SK-N-MC (cell line): ENCODE data around the gene PPFIA4.

Experiments
- DNase-seq: peaks from one replicate; pipeline ENCODE4 v3.0.0-alpha.2; 2011; ENCODE audit warnings: low read depth, low spot score
- H3K27ac ChIP-seq: fragments of 200-600 bp; sonication (generic); 2 replicates; pipeline ENCODE4 v1.5.1; 2016; ENCODE audit warnings: mixed run types
- H3K36me3 ChIP-seq: fragments of 200-600 bp; sonication (generic); 2 replicates; pipeline ENCODE4 v1.6.1; 2017; ENCODE audit warnings: antibody characterized with exemption, low read length, mixed read lengths; ENCODE audit not compliant: insufficient read depth
- H3K4me3 ChIP-seq: fragments of 200-600 bp; sonication (generic); 2 replicates; pipeline ENCODE4 v1.5.1; 2016
- H3K9ac ChIP-seq: fragments of 200-600 bp; sonication (generic); 2 replicates; pipeline ENCODE4 v1.8.0; 2017; ENCODE audit warnings: mixed run types, mixed read lengths; ENCODE audit not compliant: insufficient read length
- H3K9me3 ChIP-seq: fragments of 200-600 bp; sonication (generic); 2 replicates; pipeline ENCODE4 v1.6.1; 2017; ENCODE audit warnings: low read depth, mild to moderate bottlenecking, antibody characterized with exemption, low read length, moderate library complexity, mixed read lengths
- EZH2 ChIP-seq: fragments of 200-600 bp; sonication (generic); IDR thresholded peaks from one replicate; pipeline ENCODE4 v1.6.1; 2017; ENCODE audit warnings: antibody characterized with exemption
- FOXP2 ChIP-seq: optimal IDR thresholded peaks from 2 replicates; pipeline ENCODE3; 2011; ENCODE audit warnings: mild to moderate bottlenecking, moderate library complexity; ENCODE audit not compliant: insufficient read depth; ENCODE audit errors: extremely low read length, control extremely low read depth
- POLR2AphosphoS5 ChIP-seq: IDR thresholded peaks from 2 replicates; pipeline ENCODE4 v1.6.1; 2012; ENCODE audit warnings: mild to moderate bottlenecking, low read depth, low read length, borderline replicate concordance

Gene PPFIA4

DNA sequence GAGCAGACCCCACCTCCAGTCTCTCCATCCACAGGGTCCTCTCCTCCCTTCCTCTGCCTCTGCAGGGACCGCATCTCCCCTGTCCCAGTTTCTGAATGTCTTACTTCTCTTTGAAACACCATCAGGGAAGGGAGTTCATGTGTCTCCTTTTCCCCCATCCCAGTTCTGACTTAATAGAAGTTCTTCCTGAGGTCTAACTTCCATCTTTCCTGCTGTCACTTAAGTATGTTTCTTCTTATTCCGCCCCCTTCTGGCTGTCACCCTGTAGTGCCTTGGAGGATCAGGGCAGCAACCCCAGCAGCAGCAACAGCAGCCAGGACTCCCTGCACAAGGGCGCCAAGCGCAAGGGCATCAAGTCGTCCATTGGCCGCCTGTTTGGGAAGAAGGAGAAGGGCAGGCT lies 30.2 kb downstream of the PPFIA4 start:
- DNase-seq: no peak
- Histone ChIP-seq H3K4me3 (no peak overlapping the region), H3K36me3 (no peaks in the 10 kb centered on the region), H3K9me3 (no peaks in the 10 kb centered on the region), H3K9ac (no peak overlapping the region), H3K27ac (no peak overlapping the region)
- TF ChIP-seq EZH2 (no peak), FOXP2 (no peak), POLR2AphosphoS5 (no peak)

DNA sequence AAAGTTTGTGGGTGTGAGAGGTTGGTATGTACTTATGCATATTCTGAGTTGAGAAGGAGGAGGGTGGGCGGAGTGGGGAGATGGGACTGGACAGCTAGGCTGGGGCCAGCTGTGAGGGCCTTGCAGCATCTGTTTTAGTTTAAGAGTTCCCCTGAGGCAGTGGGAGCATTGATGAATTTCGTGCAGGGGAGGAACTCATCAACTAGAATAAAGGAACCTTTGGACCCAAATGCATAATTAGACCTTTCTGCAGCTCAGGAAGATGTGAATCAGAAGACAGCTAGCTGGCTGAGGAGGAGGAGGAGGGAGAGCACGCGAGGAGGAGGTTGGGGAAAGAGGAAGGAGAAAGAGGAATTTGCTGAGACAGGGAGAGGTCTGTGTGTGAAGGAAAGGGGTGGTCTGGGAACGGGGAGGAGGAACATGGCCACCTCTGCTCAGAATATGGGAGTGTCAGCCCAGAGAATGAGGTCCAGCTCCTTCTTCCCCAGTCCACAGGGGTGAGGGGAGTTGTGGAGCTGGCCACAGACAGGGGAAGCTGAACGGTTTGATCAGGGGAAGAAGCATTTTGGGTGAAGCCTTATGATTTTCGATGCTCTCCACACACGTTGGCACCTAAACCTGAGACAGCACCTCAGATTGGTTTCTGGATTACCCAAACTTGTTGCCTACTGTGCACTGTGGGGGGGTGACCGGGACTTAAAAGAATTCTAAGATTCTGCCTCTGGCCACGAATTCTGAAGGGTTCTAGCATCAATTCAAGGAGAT lies 31.8 kb downstream of the PPFIA4 start:
- H3K36me3 ChIP-seq: no peaks in the 10 kb centered on the region
- no peaks in the 10 kb centered on the region for H3K9me3 ChIP-seq
- H3K27ac ChIP-seq: no peak overlapping the region
- DNase-seq: peak; percentile 37
- no peak overlapping the region for H3K9ac ChIP-seq
- TF ChIP-seq EZH2 (no peak), FOXP2 (no peak), POLR2AphosphoS5 (no peak)
- H3K4me3 ChIP-seq: peak overlapping the region; percentile 39

DNA sequence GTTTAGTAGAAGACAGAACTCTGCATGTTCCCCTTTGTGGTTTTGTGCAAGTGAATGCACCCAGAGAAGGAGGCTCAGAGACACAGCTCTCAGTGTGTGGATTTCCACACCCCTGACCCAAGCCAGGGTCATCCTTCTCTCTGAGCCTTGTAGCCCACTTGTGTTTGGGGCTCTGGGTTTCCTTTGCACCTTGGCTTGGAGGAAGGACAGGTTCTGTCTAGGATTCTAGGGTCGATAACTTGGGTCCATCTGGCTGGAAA lies 32.3 kb downstream of the PPFIA4 start:
- TF ChIP-seq FOXP2 (no peak), EZH2 (no peak)
- H3K27ac ChIP-seq: no peak overlapping the region
- no peak for DNase-seq
- no peaks in the 10 kb centered on the region for H3K36me3 ChIP-seq
- H3K4me3 ChIP-seq: peak overlapping the region; percentile 39
- no peaks in the 10 kb centered on the region for H3K9me3 ChIP-seq
- no peak overlapping the region for H3K9ac ChIP-seq

DNA sequence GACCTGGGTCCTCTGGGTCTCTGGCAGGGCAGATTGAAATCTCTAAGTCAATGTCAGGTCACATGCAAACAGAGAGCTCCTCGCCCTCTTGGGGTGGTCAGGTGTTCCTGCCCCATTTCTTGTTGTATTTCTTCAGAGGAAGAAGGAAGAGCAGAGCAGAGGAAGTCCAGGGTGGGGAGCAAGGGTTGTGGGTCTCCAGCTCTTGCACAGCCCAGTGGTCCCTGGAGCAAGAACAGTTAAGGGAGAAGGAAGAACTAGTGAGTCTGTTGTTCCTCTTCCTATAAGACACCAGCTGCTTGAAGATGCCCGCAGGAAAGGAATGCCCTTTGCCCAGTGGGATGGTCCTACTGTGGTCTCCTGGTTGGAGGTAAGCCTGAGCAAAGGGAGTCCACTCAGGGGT lies 33.2 kb downstream of the PPFIA4 start:
- no peak for DNase-seq
- no peak overlapping the region for H3K9ac ChIP-seq
- H3K9me3 ChIP-seq: no peaks in the 10 kb centered on the region
- TF ChIP-seq EZH2: no peak
- no peak for TF ChIP-seq FOXP2
- no peak for TF ChIP-seq POLR2AphosphoS5
- H3K36me3 ChIP-seq: no peaks in the 10 kb centered on the region
- H3K27ac ChIP-seq: no peak overlapping the region
- H3K4me3 ChIP-seq: no peak overlapping the region

DNA sequence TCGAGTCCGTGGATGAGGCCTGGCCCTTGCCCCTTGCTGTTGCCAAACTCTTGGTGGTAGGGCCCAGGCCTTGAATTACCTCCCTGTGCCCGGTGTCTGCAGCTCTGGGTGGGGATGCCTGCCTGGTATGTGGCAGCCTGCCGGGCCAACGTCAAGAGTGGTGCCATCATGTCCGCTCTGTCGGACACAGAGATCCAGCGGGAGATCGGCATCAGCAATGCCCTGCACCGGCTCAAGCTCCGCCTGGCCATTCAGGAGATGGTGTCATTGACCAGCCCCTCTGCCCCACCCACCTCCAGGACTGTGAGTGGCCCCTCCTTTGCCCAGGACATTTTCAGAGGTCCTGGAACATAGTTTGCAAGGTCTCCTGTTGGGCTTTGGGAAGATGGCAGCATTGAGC lies 33.8 kb downstream of the PPFIA4 start:
- Histone ChIP-seq H3K36me3 (no peaks in the 10 kb centered on the region), H3K9ac (no peak overlapping the region)

DNA sequence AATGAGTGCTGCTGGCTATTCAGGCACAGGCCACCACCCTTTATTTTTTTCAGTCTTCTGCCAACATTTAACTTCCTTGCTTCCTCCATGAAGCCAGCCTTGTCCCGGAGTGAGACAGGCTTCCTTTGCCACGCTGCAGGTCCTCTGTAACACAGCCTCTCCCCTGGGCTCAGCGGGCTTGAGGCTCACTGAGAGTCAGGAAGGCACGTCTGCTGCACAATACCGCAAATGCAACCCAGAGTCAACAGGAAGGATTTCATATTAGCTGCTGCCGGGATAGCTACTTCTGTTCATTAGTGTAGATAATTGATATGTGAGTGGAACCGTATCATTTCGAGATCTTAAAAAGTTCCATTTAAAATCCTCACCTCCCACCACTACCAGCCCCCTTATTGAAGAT lies 37.0 kb downstream of the PPFIA4 start:
- no peak overlapping the region for H3K27ac ChIP-seq
- DNase-seq: no peak
- H3K36me3 ChIP-seq: no peaks in the 10 kb centered on the region
- H3K9me3 ChIP-seq: no peaks in the 10 kb centered on the region
- no peak overlapping the region for H3K4me3 ChIP-seq
- TF ChIP-seq FOXP2 (no peak), POLR2AphosphoS5 (no peak), EZH2 (no peak)
- H3K9ac ChIP-seq: no peak overlapping the region

More for the DNA sequence above, 33.8 kb downstream of the PPFIA4 start:
- TF ChIP-seq POLR2AphosphoS5: no peak
- TF ChIP-seq FOXP2: no peak
- TF ChIP-seq EZH2: no peak
- Histone ChIP-seq H3K27ac (no peak overlapping the region), H3K4me3 (no peak overlapping the region), H3K9me3 (no peaks in the 10 kb centered on the region)
- no peak for DNase-seq

DNA sequence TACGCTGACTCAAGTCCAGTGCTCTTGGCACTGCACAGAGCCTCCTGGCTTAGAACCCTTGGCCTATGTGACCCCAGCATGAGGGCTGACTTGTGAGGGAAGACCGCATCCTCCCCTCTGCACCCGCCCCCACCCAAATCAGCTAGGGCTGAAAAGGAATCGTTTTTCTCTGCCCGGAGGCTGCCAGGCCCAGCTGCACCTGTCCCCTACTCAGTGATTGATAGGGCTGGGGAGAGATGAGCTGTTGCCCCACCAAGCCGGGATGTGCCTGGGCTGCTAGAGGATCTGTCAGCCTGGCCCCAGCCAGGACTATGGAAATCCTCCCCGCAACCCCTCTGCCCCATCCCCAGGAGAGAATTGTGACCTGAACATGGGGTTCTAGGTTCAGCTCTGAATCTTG lies 38.9 kb downstream of the PPFIA4 start:
- DNase-seq: no peak
- Histone ChIP-seq H3K9ac (no peak overlapping the region), H3K36me3 (no peaks in the 10 kb centered on the region), H3K27ac (no peak overlapping the region), H3K4me3 (no peak overlapping the region), H3K9me3 (no peaks in the 10 kb centered on the region)
- TF ChIP-seq POLR2AphosphoS5 (no peak), FOXP2 (no peak), EZH2 (no peak)

DNA sequence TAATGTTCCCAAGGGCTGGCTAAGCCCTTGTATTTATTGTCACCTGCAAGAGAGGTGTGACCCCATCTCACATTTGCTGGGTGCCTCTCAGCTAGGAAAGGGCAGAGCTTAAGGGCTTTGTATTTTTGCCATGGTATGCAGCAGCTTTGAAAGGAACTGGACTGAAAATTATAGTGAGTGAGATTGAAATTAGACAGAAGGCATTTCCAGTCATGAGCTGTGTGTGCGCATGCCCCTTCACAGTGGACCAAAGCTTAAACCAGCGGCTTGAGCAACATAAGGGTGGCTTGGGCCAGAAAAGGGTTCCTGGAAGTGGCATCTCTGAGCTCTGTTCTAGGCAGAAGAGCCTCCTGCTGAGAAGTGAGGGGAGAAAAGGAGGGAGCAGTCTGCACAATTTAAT lies 39.7 kb downstream of the PPFIA4 start:
- Histone ChIP-seq H3K36me3 (no peaks in the 10 kb centered on the region), H3K9ac (no peak overlapping the region), H3K4me3 (no peak overlapping the region), H3K27ac (no peak overlapping the region), H3K9me3 (no peaks in the 10 kb centered on the region)
- TF ChIP-seq POLR2AphosphoS5: no peak
- TF ChIP-seq FOXP2: no peak
- TF ChIP-seq EZH2: no peak
- no peak for DNase-seq

DNA sequence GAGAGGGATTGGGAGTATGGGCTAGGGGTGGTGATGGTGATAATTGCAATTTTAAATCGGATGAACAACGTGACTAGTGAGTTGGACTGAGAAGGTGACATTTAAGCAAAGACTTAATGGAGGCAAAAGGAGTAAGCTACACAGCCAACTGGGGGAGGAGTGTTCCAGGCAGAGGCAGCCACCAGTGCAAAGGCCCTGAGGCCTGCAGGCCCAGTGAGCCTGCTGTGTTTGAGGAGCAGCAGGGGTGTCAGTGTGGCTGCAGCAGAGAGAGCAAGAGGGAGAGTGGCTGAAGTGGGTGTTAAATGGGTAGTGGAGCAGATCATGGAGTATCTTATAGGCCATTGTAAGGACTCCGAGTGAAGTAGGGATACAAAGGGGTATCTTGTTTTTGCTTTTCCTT lies 40.7 kb downstream of the PPFIA4 start:
- H3K9ac ChIP-seq: no peak overlapping the region
- no peaks in the 10 kb centered on the region for H3K9me3 ChIP-seq
- TF ChIP-seq EZH2: no peak
- TF ChIP-seq POLR2AphosphoS5: no peak
- no peak for TF ChIP-seq FOXP2
- DNase-seq: no peak
- no peak overlapping the region for H3K27ac ChIP-seq
- no peak overlapping the region for H3K4me3 ChIP-seq
- no peaks in the 10 kb centered on the region for H3K36me3 ChIP-seq
